ENCODE data around the gene CD9. TPM values are rescaled to one million over a fixed set of nuclear protein-coding genes. Genes with fewer than 3 reads are reported as not detected.
A peak's percentile ranks its signal among the peaks of the same experiment; 100 is the strongest.

Gene CD9
- total RNA-seq, 1 donor from 2014 or later: 181 TPM

GRCh38 chr12:6282453-6282840 lies 82.2 kb downstream of the CD9 start:
- H3K9me3 ChIP-seq: no peaks in the 10 kb centered on the region
- peaks cover 8 to 23% of the 10 kb centered on the region in 2 donors for H3K4me1 ChIP-seq
- no peak overlapping the region for H3K4me3 ChIP-seq
- H3K27ac ChIP-seq: no peak overlapping the region
- H3K27me3 ChIP-seq: no peaks in the 10 kb centered on the region
- intact Hi-C loops (cut with DNase I): no loop called here
- DNase-seq (ENCODE audit: low spot score in 2 of 2): no peak
- no peaks in the 10 kb centered on the region for H3K36me3 ChIP-seq
- no peak for TF ChIP-seq CTCF (IDR thresholded peaks at IDR 0.05)

GRCh38 chr12:6284273-6284672 lies 84.1 kb downstream of the CD9 start:
- intact Hi-C loops (cut with DNase I): loop anchor here (2.0 kb wide), 1 partner anchor 295 kb away; no protein-coding TSS in a partner anchor
- TF ChIP-seq CTCF (IDR thresholded peaks at IDR 0.05): no peak
- DNase-seq (ENCODE audit: low spot score in 2 of 2): no peak

GRCh38 chr12:6285063-6285477 lies 84.9 kb downstream of the CD9 start:
- no peak for DNase-seq (ENCODE audit: low spot score in 2 of 2)
- Histone ChIP-seq H3K27ac (no peak overlapping the region), H3K27me3 (no peaks in the 10 kb centered on the region), H3K4me3 (no peak overlapping the region), H3K36me3 (no peaks in the 10 kb centered on the region), H3K4me1 (peaks cover 0 to 8% of the 10 kb centered on the region in 2 donors), H3K9me3 (no peaks in the 10 kb centered on the region)
- intact Hi-C loops (cut with DNase I): loop anchor here (1.0 to 2.0 kb wide), 2 partner anchors 222 to 296 kb away; no protein-coding TSS in a partner anchor
- peak; percentile 90 to 93 (median 91) for TF ChIP-seq CTCF (IDR thresholded peaks at IDR 0.05)

More at GRCh38 chr12:6284273-6284672, 84.1 kb downstream of the CD9 start:
- Histone ChIP-seq H3K36me3 (no peaks in the 10 kb centered on the region), H3K27ac (no peak overlapping the region), H3K27me3 (no peaks in the 10 kb centered on the region), H3K9me3 (no peaks in the 10 kb centered on the region), H3K4me1 (peaks cover 7 to 15% of the 10 kb centered on the region in 2 donors), H3K4me3 (no peak overlapping the region)

GRCh38 chr12:6285532-6286306 lies 85.5 kb downstream of the CD9 start:
- DNase-seq (ENCODE audit: low spot score in 2 of 2): no peak
- intact Hi-C loops (cut with DNase I): loop anchor here (1.0 to 2.0 kb wide), 2 partner anchors 222 to 297 kb away; no protein-coding TSS in a partner anchor

More at GRCh38 chr12:6285532-6286306, 85.5 kb downstream of the CD9 start:
- TF ChIP-seq CTCF (IDR thresholded peaks at IDR 0.05): no peak
- H3K36me3 ChIP-seq: no peaks in the 10 kb centered on the region
- H3K4me3 ChIP-seq: no peak overlapping the region
- peaks cover 0 to 2% of the 10 kb centered on the region in 2 donors for H3K4me1 ChIP-seq
- no peak overlapping the region for H3K27ac ChIP-seq
- no peaks in the 10 kb centered on the region for H3K9me3 ChIP-seq
- no peaks in the 10 kb centered on the region for H3K27me3 ChIP-seq

Other genes starting within 250 kb of the CD9 start
- 1,026 TPM for gene VWF, start 75.7 kb upstream of the CD9 start, total RNA-seq
- gene PLEKHG6, start 110.3 kb downstream of the CD9 start, total RNA-seq: not detected
- 528 TPM for gene TNFRSF1A, start 141.7 kb downstream of the CD9 start, total RNA-seq
- gene SCNN1A, start 175.2 kb downstream of the CD9 start, total RNA-seq: 14.3 TPM
- gene LTBR, start 183.8 kb downstream of the CD9 start, total RNA-seq: 284 TPM
- gene CD27, start 244.6 kb downstream of the CD9 start, total RNA-seq: not detected